Nephron progenitor cell (in vitro differentiated cells): ENCODE results near the gene MAJIN.

ENCODE experiments used
- DNase-seq: peaks from one replicate; pipeline ENCODE4 v3.0.0; 2021
- H3K27ac Mint-ChIP-seq: 2 replicates; pipeline ENCODE4 v1.8.0; 2021; ENCODE audit warnings: mild to moderate bottlenecking, moderate library complexity, mixed read lengths
- H3K27me3 Mint-ChIP-seq: 2 replicates; pipeline ENCODE4 v1.8.0; 2021; ENCODE audit warnings: mild to moderate bottlenecking, low read depth, mixed read lengths; ENCODE audit not compliant: poor library complexity
- H3K36me3 Mint-ChIP-seq: 2 replicates; pipeline ENCODE4 v1.8.0; 2021; ENCODE audit warnings: low read depth, mixed read lengths
- H3K4me1 Mint-ChIP-seq: 2 replicates; pipeline ENCODE4 v1.8.0; 2021; ENCODE audit warnings: mixed read lengths
- H3K4me3 Mint-ChIP-seq: 2 replicates; pipeline ENCODE4 v1.8.0; 2021; ENCODE audit warnings: mild to moderate bottlenecking, moderate library complexity, mixed read lengths
- H3K9me3 Mint-ChIP-seq: 2 replicates; pipeline ENCODE4 v1.8.0; 2021; ENCODE audit warnings: mild to moderate bottlenecking, moderate library complexity, mixed read lengths
- CTCF ChIP-seq: fragments of 200-600 bp; sonication (generic); IDR thresholded peaks from 2 replicates; pipeline ENCODE4 v1.5.0; 2021; ENCODE audit warnings: antibody characterized with exemption

MAJIN gene

GRCh38 chr11:64933935-64934681 is 37.8 kb downstream of the MAJIN start:
- H3K27me3 Mint-ChIP-seq: peaks cover 19% of the 10 kb centered on the region
- TF ChIP-seq CTCF: no peak
- no peak for DNase-seq
- peak overlapping the region; percentile 32 for H3K4me3 Mint-ChIP-seq
- peaks cover 58% of the 10 kb centered on the region for H3K4me1 Mint-ChIP-seq
- H3K36me3 Mint-ChIP-seq: peaks cover 11% of the 10 kb centered on the region
- no peaks in the 10 kb centered on the region for H3K9me3 Mint-ChIP-seq
- H3K27ac Mint-ChIP-seq: peak overlapping the region; percentile 82

GRCh38 chr11:64933213-64933934 is 38.5 kb downstream of the MAJIN start:
- Mint-ChIP-seq H3K27me3 (peaks cover 16% of the 10 kb centered on the region), H3K4me3 (peak overlapping the region; percentile 30), H3K9me3 (no peaks in the 10 kb centered on the region), H3K4me1 (peaks cover 58% of the 10 kb centered on the region), H3K27ac (peak overlapping the region; percentile 96), H3K36me3 (peaks cover 11% of the 10 kb centered on the region)
- TF ChIP-seq CTCF: no peak
- DNase-seq: no peak

GRCh38 chr11:64932324-64932723 is 39.6 kb downstream of the MAJIN start:
- Mint-ChIP-seq H3K27me3 (peaks cover 5% of the 10 kb centered on the region), H3K27ac (no peak overlapping the region), H3K4me3 (no peak overlapping the region), H3K36me3 (peaks cover 15% of the 10 kb centered on the region), H3K4me1 (peaks cover 60% of the 10 kb centered on the region), H3K9me3 (no peaks in the 10 kb centered on the region)
- no peak for DNase-seq
- no peak for TF ChIP-seq CTCF

- peaks cover 15% of the 10 kb centered on the region for H3K36me3 Mint-ChIP-seq
- peaks cover 6% of the 10 kb centered on the region for H3K27me3 Mint-ChIP-seq
- DNase-seq: no peak
- peaks cover 51% of the 10 kb centered on the region for H3K4me1 Mint-ChIP-seq
- no peak for TF ChIP-seq CTCF
- no peaks in the 10 kb centered on the region for H3K9me3 Mint-ChIP-seq
- no peak overlapping the region for H3K27ac Mint-ChIP-seq
- no peak overlapping the region for H3K4me3 Mint-ChIP-seq
These were observed 40.6 kb downstream of the MAJIN start for GRCh38 chr11:64931290-64931689.

GRCh38 chr11:64930340-64930739 is 41.6 kb downstream of the MAJIN start:
- H3K27ac Mint-ChIP-seq: no peak overlapping the region
- peaks cover 15% of the 10 kb centered on the region for H3K36me3 Mint-ChIP-seq
- H3K9me3 Mint-ChIP-seq: no peaks in the 10 kb centered on the region
- TF ChIP-seq CTCF: no peak
- H3K4me1 Mint-ChIP-seq: peaks cover 42% of the 10 kb centered on the region
- H3K4me3 Mint-ChIP-seq: no peak overlapping the region
- H3K27me3 Mint-ChIP-seq: peaks cover 6% of the 10 kb centered on the region
- no peak for DNase-seq

GRCh38 chr11:64929625-64930024 is 42.3 kb downstream of the MAJIN start:
- Mint-ChIP-seq H3K4me1 (peaks cover 40% of the 10 kb centered on the region), H3K4me3 (no peak overlapping the region), H3K27ac (no peak overlapping the region), H3K27me3 (peaks cover 10% of the 10 kb centered on the region), H3K36me3 (peaks cover 15% of the 10 kb centered on the region), H3K9me3 (no peaks in the 10 kb centered on the region)
- TF ChIP-seq CTCF: no peak
- DNase-seq: no peak
